HG03095 (cell line): ENCODE data around the gene DIS3L2.
A peak's percentile ranks its signal among the peaks of the same experiment; 100 is the strongest.
"Not testable (repeated sequence)": the region's sequence is repeated elsewhere in the genome, so short reads cannot be mapped to it uniquely, and the experiment has no call there.

Source experiments
- ATAC-seq: cut with Tn5 transposase; IDR thresholded peaks from one replicate; pipeline ENCODE4 v1.9.1; 2021; ENCODE audit warnings: moderate library complexity; ENCODE audit not compliant: unreplicated experiment

The DIS3L2 gene

GRCh38 chr2:232006253-232006652 lies 44.7 kb downstream of the DIS3L2 start:
- no peak for ATAC-seq

DNA sequence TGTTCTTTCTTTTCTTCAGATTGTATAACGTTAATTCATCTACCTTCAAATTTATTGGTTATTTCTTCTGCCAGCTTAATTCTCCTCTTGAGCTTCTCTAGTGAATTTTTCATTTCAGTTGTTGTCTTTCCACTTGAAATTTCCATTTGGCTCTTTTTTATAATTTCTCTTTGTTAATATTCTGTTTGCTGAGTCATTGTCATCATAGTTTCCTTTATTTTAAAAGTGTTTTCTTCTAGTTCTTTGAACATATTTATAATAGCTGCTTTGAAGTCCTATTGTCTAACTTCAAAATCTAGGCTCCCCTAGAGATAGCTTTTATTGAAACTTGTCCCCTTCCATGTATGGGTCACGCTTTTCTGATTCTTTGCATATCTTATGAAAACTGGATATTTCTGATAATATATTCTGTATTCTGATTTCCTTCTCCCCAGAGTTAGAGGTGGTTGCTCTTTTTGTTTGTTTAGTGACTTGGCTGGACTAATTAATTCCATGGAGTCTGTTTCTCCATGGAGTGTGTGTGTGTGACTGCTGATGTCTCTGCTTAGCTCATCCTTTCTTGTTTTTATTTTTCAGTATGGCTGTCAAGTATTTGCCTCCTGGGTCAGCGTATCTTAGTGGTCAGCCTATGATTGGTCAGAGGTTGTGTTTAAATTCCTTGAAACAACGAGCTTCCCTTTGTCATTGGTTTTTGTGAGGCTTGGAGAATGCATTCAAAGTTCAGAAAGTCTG lies 47.6 kb downstream of the DIS3L2 start:
- ATAC-seq = no peak

GRCh38 chr2:232009639-232010274 lies 48.2 kb downstream of the DIS3L2 start:
- ATAC-seq = no peak

DNA sequence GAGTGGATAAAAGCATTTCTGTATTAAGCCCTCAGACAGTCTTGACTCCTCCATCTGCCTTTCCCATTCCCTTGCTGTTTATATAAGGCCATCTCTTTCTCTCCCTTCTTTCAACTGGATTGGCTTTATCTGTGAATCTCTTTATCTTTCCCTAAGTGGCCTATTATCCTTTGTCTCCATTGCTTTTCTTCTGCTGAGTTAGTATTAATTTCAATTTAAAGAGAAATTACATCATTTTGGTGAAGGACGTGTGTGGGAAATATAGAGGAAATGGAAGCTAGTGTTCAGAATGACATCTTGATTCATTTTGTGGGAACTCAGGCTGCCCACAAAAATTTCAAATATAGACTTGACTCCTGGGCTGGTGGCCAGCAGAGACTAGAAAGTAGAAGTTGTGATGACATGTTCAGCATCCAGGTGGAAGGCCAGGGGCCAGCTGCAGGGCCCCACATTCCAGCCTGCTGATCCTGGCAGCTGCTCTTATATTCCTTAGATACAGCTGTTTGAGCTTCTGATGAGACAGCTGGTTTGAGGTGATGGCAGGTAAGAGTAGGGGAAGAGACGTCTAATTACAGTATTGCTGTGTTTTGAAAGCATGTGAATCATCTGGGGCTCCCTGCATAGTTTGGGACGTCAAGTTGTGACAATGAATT lies 52.3 kb downstream of the DIS3L2 start:
- ATAC-seq = no peak

DNA sequence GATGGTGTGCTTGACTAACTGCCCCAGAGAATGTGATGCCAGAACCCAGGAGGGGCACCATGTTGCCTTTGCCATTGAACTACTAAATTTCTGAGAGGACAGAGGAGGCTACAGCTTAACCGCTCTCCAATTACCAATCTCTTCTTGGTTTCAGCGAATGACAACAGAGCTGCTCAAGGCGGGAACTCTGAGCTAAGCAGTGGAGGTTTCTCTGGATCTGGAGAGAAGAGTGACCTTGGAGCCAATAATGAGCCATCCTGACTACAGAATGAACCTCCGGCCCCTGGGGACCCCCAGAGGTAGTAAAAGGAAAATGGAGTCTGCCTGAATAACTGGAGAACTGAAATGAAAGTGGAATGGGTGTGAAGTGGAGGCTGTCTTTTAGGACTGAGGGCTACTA lies 53.2 kb downstream of the DIS3L2 start:
- ATAC-seq = no peak

DNA sequence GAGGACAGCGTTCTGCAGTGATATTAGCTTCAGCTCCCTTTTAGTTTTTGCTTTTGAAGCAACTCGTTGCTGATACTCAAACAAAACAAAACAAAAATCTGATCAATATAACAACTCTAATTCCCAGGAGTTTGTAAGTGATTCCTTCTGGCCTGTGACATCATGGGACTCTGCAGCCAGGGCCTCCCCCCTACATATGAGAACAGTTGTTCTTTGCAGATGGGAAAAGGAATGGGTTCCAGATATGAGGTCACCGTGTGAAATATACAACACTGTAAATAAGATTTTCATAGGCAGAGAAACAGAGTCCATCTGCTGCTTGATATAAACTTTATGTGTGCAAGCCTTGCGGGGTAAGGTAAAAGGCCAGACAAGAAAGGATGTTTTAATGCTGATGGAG lies 56.7 kb downstream of the DIS3L2 start:
- ATAC-seq = no peak

DNA sequence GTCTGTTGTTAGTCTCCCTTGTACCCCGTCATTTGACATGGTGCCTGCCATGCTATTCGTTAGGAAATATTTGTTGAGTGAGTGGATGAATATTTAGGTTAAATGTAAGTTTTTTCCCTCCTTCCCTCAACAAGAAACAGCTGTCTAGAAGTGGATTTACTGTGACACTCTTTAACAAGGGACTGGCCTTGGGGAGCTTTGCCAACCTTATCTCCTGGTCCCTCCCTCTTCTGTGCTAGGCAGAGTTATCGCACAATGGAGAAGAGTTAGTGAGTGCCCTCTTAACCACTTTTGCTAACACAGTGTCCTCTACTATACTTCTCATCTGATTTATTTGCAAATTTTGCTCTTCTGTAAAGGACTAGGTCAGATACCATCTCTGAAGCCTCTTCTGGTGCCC lies 61.2 kb downstream of the DIS3L2 start:
- ATAC-seq = no peak

GRCh38 chr2:232023426-232023825 lies 61.9 kb downstream of the DIS3L2 start:
- ATAC-seq = no peak

GRCh38 chr2:232024457-232024856 lies 62.9 kb downstream of the DIS3L2 start:
- ATAC-seq = no peak

DNA sequence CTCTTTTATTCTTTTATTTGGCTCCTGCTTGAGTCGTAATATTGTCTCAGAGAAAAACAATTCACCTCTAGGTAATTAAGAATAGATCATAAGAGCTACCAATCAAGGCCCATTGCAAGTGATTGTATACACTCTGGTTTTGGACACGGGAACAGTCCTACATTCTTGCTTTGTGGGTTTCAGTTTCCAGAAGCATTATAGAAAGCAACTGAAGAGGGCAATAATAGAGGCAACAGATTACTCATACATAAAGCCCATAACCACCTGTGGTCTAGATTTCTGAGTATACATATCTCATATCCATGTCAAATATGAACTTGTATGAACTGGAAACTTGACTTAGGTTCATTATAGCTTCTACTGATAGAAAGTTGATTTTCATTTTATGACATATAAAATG lies 65.4 kb downstream of the DIS3L2 start:
- peak; percentile 97 for ATAC-seq

DNA sequence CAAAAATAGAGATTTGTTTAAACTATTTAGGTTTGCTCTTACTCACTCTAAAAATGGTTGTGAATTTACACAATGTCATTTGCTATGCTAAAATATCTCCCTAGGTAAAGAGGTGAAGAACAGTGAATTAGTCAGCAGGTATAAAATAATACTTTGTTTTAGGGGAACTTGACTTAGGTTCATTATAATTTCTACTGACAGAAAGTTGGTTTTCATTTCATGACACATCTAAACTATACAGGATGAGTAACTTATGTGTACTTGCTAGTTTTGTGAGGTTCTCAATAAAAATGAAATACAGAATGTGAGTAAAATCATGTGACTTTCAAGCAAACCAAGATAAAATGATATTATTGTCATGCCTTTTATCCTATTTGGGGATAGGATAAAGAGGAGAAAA lies 66.0 kb downstream of the DIS3L2 start:
- no peak for ATAC-seq

DNA sequence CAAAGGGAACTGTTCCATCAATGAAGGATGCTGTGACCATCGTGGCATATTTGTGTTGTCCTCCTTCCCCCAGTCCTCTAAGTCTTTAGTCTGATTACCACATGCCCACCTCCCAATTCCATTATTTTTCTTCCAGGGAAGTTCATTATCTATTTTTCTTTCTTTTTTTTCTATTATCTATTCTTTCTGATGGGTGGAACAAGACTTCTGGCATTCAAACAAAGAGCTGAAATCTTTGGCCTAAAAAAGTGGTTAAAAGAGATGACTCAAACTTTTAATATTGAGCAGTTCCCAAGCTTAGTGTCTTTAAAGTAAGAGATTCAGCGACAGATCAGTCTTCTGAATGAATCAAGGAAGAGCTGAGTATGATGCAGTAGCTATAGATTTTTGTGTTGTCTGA lies 66.6 kb downstream of the DIS3L2 start:
- ATAC-seq = no peak

- no peak for ATAC-seq
Observed at GRCh38 chr2:232028631-232029030, 67.1 kb downstream of the DIS3L2 start.

DNA sequence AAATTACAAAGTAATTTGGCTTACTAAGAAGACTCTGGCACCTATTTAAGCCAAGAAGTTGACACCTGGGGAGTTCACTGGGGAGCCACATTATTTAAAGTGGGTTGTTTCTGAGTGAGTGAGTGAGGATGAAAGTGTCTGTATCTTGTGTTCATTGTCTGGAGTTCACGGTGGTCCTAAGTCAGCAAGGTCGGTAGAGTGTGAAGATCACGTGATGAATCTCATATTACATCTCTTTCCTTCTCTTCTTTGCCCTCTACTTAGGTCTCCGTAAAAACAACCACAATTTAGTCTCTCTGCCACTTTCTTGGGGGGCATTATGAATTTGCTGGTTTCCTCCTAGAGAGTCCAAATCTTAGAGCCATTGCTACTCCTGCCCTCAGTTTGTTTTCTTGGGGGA lies 67.8 kb downstream of the DIS3L2 start:
- ATAC-seq = no peak

GRCh38 chr2:232030229-232030628 lies 68.7 kb downstream of the DIS3L2 start:
- ATAC-seq = no peak

DNA sequence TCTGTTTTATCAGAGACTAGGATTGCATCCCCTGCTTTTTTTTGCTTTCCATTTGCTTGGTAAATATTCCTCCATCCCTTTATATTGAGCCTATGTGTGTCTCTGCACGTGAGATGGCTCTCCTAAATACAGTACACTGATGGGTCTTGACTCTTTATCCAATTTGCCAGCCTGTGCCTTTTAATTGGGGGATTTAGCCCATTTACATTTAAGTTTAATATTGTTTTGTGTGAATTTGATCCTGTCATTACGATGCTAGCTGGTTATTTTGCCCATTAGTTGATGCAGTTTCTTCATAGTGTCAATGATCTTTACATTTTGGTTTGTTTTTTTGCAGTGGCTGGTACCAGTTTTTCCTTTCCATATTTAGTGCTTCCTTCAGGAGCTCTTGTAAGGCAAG lies 73.8 kb downstream of the DIS3L2 start:
- not testable (repeated sequence) for ATAC-seq

GRCh38 chr2:232036876-232037275 lies 75.4 kb downstream of the DIS3L2 start:
- ATAC-seq = not testable (repeated sequence)

DNA sequence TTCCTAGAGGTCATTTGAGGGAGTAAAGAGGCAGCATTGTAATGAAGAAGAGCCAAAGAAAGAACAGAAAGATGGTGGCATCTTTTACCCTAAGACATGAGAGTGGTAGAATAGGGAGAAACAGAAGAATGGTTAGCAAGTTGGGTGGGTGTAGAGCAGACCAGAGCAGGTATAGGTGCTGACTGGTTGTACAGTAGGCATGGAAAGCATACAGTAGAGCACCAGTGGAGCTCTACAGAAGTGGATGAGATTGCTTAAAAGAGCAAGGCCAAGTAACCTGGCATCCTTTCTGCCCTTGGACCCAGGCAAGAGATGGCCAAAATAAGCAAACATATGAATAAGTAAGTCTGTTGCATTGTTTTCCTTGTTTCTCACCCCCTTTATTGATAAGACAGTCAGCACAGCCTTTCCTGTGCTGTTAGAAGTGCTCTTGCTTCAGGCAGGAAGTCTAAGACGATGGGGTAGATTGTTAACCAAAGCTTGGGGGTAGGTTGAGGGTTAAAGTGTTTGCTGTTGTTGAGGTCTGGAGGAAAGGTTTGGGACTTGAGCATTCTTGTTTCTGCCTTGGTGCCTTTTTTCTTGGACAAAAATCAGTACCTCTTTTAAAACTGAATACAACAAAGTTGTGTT lies 76.9 kb downstream of the DIS3L2 start:
- no peak for ATAC-seq

GRCh38 chr2:232038881-232039485 lies 77.5 kb downstream of the DIS3L2 start:
- no peak for ATAC-seq

GRCh38 chr2:232042911-232043574 lies 81.5 kb downstream of the DIS3L2 start:
- ATAC-seq = no peak

GRCh38 chr2:232043966-232044365 lies 82.5 kb downstream of the DIS3L2 start:
- ATAC-seq = no peak
